GM18498 (cell line): ENCODE data around the gene MMAB.

ENCODE experiments used
- ATAC-seq: cut with Tn5 transposase; IDR thresholded peaks from one replicate; pipeline ENCODE4 v1.9.1; 2021; ENCODE audit warnings: mild to moderate bottlenecking, moderate library complexity; ENCODE audit not compliant: unreplicated experiment

Gene MMAB

GRCh38 chr12:109573029-109573913, at the start of gene MMAB, which contains the start of gene MVK:
MMAB (minus strand) TSS chr12:109573504; CDS start chr12:109573480, 24 bp downstream.
MVK (plus strand) TSS chr12:109573794; CDS start chr12:109574823, 1,029 bp downstream.
- ATAC-seq: peak; percentile 94

- ATAC-seq: no peak
These were observed 48.6 kb upstream of the MMAB start for GRCh38 chr12:109621901-109622364.

DNA sequence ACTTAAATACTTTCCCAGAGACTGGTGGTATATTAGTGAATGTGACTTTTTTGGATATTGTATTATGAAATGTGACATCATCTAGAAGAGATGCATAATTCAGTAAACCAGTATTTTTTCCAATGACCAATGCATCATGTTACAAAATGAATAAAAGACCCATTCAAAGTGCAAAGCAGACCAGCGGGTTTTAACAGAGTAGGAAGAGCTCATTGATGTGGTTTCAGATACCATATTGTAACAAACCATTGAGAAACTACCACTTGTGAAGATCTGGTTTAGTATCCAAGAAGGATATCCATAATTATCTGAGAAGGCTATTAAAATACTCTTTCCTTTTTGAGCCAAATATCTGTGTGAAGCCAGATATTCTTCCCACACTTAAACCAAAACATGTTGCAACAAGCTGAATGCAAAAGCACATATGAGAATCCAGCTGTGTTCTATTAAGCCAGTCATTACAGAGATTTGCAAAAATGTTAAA, 47.9 kb upstream of the MMAB start:
- no peak for ATAC-seq

DNA sequence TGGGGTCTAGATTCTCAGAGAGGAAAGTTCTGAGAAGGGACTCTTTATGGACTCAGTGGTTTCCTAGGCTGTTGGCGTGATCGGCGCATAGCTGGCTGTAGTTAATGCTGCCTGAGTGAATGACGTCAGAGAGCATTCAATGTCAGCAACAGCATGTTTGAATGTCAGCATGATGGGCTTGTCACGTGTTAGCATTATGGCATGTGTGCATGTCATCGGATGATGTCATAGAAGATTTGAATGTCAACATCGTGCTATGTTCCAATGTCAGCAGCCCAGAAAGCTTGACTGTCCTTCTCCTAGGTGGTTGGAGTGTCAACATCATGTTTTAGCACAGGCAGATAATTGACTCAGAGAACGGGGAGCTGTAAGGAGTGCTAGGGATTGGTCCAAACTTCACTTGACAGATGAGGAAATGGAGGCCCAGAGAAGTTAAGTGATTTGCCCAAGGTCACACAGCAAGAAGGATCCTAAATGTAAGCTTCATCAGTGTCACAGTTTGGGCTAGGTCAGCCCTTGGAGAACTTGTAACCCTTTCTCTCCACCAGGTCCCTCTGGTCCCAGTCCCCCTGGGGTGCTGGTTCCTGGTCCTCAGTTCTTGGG, 45.8 kb upstream of the MMAB start:
- no peak for ATAC-seq

DNA sequence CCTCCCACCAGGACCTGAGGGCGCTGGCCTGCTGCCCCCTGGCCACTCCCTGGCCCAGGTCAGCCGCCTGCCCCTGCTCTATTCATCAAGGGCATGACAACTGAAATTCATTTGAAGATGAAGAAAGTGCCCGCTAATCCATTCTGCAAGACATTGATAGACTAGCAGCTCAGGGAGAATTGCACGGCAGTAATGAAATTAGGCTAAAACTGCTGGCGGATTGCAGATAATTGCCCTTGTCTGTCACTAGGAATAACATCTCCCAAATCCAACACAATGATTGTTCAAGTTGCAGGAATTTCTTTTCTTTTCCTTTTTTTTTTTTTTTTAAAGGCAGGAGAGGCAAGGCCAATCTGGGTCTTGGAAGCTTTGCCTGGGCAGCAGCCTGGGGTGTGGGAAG, 44.8 kb upstream of the MMAB start:
- no peak for ATAC-seq

- ATAC-seq: no peak
These were observed 44.2 kb upstream of the MMAB start for GRCh38 chr12:109617491-109617890.

- no peak for ATAC-seq
These were observed 42.4 kb upstream of the MMAB start for GRCh38 chr12:109615556-109616229.

- no peak for ATAC-seq
These were observed 40.5 kb upstream of the MMAB start for GRCh38 chr12:109613649-109614455.

DNA sequence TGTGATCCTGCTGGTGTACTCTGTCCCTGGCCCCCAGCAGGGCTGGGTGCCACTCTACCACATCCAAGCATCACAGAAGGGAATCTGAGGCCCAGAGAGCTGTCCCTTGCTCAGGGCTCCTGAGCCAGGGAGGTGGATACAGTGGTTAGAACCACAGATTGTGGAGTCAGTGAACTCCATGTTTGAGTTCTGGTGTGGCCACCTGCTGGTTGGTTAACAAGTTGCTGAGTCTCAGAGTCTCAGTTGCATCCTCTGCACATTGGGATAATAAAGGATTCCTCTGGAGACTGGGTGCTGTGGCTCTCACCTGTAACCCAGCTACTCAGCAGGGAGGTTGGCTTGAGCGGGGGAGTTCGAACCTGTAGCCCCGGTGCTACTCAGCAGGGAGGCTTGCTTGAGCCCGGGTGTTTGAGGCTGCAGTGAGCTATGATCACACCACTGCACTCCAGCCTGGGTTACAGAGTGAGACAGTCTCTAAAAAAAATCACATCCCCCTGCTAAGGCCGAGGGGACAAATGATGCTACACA, 39.7 kb upstream of the MMAB start:
- no peak for ATAC-seq

DNA sequence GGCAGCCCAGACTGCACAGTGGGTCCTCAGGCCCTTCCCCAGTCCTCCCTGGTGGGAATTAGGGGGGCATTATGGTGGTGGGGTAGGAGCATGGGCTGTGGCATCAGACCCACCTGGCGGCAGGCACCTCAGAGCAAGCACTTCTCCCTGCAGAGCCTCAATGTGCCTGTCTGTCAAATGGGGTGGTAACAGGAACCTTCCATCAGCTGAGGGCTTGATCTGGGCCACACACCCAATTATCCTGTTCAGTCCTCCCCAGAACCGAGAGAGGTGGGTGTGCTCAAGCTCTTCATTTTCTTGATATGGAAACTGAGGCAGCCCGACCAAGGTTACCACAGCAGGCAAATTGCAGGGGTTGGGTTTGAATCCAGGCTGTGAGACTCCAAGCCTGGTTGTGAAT, 38.7 kb upstream of the MMAB start:
- ATAC-seq: no peak

GRCh38 chr12:109611223-109611622, 37.9 kb upstream of the MMAB start:
- ATAC-seq: no peak

GRCh38 chr12:109610523-109610922, 37.2 kb upstream of the MMAB start:
- ATAC-seq: no peak

- ATAC-seq: no peak
These were observed 36.0 kb upstream of the MMAB start for GRCh38 chr12:109609342-109609741.

- ATAC-seq: no peak
These were observed 35.5 kb upstream of the MMAB start for GRCh38 chr12:109608793-109609192.

GRCh38 chr12:109608270-109608669, 35.0 kb upstream of the MMAB start:
- ATAC-seq: no peak

- no peak for ATAC-seq
These were observed 34.3 kb upstream of the MMAB start for GRCh38 chr12:109607618-109608017.

GRCh38 chr12:109606320-109607028, 33.2 kb upstream of the MMAB start:
- no peak for ATAC-seq

DNA sequence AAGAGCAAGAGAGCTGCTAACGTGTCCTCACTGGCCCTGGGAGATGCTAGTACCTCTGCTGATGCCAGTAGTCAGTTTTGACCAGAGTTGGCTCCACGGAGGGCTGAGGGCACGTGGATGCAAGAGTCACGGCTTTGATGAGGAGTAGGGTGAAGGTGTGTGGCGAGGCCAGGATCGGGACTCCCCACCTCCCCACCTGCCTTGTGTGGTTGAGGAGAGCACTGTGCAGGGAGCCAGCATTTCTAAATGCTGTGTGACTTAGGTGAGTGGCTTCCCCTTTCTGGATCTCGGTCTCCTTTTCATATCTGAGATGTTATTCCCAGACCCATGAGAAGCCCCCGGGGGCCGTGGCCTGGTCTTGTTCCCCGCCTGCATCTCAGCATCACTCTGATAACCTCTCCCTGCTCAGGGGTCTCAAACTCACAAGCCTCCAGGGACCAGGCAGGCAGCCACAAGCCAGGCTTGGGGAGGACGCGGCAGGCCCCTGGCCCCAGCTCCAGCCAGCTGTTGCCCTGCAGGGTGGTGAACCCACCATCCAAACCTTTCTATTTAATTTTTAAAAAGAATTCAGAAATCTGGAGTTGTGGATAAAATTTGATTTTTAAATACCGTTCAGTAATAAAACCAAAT, 32.4 kb upstream of the MMAB start:
- ATAC-seq: no peak

GRCh38 chr12:109605016-109605415, 31.7 kb upstream of the MMAB start:
- ATAC-seq: no peak
